Loucy (cell line): ENCODE measurements around the gene BCAP31.
"Not testable (repeated sequence)": the region's sequence is repeated elsewhere in the genome, so short reads cannot be mapped to it uniquely, and the experiment has no call there.

Source experiments
- H2AFZ ChIP-seq: fragments of 200-600 bp; sonication (generic); 2 replicates; pipeline ENCODE4 v1.6.0; 2016; ENCODE audit warnings: antibody characterized with exemption, mild to moderate bottlenecking, low read length, moderate library complexity
- H3F3A ChIP-seq: fragments of 200-600 bp; 2 replicates; pipeline ENCODE4 v1.6.0; 2016; ENCODE audit warnings: antibody characterized with exemption, low read depth, mild to moderate bottlenecking
- H3K27me3 ChIP-seq: fragments of 200-600 bp; sonication (generic); 2 replicates; pipeline ENCODE4 v1.6.1; 2014; ENCODE audit warnings: low read length, mild to moderate bottlenecking; ENCODE audit not compliant: insufficient read depth, poor library complexity, severe bottlenecking
- H3K36me3 ChIP-seq: fragments of 200-600 bp; sonication (generic); 2 replicates; pipeline ENCODE4 v1.6.1; 2016; ENCODE audit warnings: low read length; ENCODE audit not compliant: insufficient read depth
- H3K4me1 ChIP-seq: fragments of 200-600 bp; sonication (generic); 2 replicates; pipeline ENCODE4 v1.5.1; 2014; ENCODE audit warnings: low read length, mild to moderate bottlenecking; ENCODE audit not compliant: insufficient read depth, poor library complexity, severe bottlenecking
- H3K4me2 ChIP-seq: fragments of 200-600 bp; sonication (generic); 2 replicates; pipeline ENCODE4 v1.6.0; 2014; ENCODE audit warnings: antibody characterized with exemption, low read length, low read depth, mild to moderate bottlenecking; ENCODE audit not compliant: poor library complexity, severe bottlenecking
- H3K4me3 ChIP-seq: fragments of 200-600 bp; sonication (generic); 2 replicates; pipeline ENCODE4 v1.5.1; 2014; ENCODE audit warnings: low read length, mild to moderate bottlenecking, mixed read lengths; ENCODE audit not compliant: poor library complexity, severe bottlenecking
- H3K79me2 ChIP-seq: fragments of 200-600 bp; sonication (generic); 2 replicates; pipeline ENCODE4 v1.6.1; 2014; ENCODE audit warnings: low read length; ENCODE audit not compliant: insufficient read depth
- H3K9ac ChIP-seq: fragments of 200-600 bp; sonication (generic); 2 replicates; pipeline ENCODE4 v1.6.0; 2014; ENCODE audit warnings: mild to moderate bottlenecking, low read depth, low read length, moderate library complexity; ENCODE audit not compliant: poor library complexity, severe bottlenecking
- H3K9me2 ChIP-seq: fragments of 200-600 bp; sonication (generic); replicated peaks from 2 replicates; pipeline ENCODE4 v1.6.1; 2016; ENCODE audit warnings: low read depth, low read length, mixed read lengths
- H3K9me3 ChIP-seq: fragments of 200-600 bp; sonication (generic); 2 replicates; pipeline ENCODE4 v1.6.1; 2014; ENCODE audit warnings: mild to moderate bottlenecking, antibody characterized with exemption, low read length, low read depth; ENCODE audit not compliant: insufficient read depth
- H4K20me1 ChIP-seq: fragments of 200-600 bp; sonication (generic); 2 replicates; pipeline ENCODE4 v1.6.0; 2014; ENCODE audit warnings: antibody characterized with exemption, low read length, mild to moderate bottlenecking; ENCODE audit not compliant: insufficient read depth, poor library complexity, severe bottlenecking
- EZH2phosphoT487 ChIP-seq: fragments of 200-600 bp; IDR thresholded peaks from 2 replicates; pipeline ENCODE4 v1.6.1; 2018; ENCODE audit warnings: antibody characterized with exemption, mild to moderate bottlenecking, moderate library complexity, borderline replicate concordance
- TF ChIP-seq, protein P1 (sequence below): fragments of 200-600 bp; sonication (generic); conservative IDR thresholded peaks from 2 replicates; pipeline ENCODE4 v1.5.1; 2014; ENCODE audit warnings: mild to moderate bottlenecking, antibody characterized with exemption, low read length

The BCAP31 gene

DNA sequence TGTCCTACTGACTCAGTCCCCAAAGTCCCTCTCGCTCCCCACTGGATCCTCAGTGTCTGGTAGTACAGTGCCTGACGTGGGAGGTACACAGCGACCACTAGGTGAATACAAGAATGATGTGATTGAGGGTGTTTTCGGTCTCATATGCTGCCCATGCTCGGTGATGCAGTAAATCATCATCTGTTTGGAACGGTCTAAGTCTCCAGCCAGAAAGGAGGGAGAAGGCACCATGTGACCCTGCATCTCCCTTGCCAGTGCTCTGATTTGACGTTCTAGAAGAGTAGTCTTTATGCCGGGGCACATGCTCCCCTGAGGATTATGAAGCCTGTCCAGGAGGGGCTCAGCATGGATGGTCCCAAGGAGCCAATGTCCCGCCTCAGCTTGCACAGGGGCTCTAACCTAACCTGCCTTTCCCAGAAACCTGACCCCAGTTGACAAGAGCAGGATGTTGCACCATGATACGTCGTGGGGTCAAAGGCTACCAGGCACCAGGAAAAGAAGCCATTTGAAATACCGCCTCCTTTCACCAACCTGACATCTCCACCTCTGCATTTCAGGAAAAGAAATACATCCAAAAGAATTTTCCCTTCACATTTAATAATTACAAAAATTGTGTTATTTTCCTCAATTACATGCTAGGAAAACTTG, 26.1 kb upstream of the BCAP31 start:
- H3K4me2 ChIP-seq, result no peak overlapping the region
- no peaks in the 10 kb centered on the region for H3K9me2 ChIP-seq
- H3K4me3 ChIP-seq, result no peak overlapping the region
- H3F3A ChIP-seq, result no peaks in the 10 kb centered on the region
- H3K27me3 ChIP-seq, result no peaks in the 10 kb centered on the region
- H3K79me2 ChIP-seq, result no peaks in the 10 kb centered on the region
- no peaks in the 10 kb centered on the region for H3K36me3 ChIP-seq
- no peak overlapping the region for H3K9ac ChIP-seq
- H2AFZ ChIP-seq, result no peak overlapping the region
- H4K20me1 ChIP-seq, result no peaks in the 10 kb centered on the region
- no peaks in the 10 kb centered on the region for H3K9me3 ChIP-seq
- no peaks in the 10 kb centered on the region for H3K4me1 ChIP-seq
- TF ChIP-seq EZH2phosphoT487, result no peak
- TF ChIP-seq, protein P1, sequence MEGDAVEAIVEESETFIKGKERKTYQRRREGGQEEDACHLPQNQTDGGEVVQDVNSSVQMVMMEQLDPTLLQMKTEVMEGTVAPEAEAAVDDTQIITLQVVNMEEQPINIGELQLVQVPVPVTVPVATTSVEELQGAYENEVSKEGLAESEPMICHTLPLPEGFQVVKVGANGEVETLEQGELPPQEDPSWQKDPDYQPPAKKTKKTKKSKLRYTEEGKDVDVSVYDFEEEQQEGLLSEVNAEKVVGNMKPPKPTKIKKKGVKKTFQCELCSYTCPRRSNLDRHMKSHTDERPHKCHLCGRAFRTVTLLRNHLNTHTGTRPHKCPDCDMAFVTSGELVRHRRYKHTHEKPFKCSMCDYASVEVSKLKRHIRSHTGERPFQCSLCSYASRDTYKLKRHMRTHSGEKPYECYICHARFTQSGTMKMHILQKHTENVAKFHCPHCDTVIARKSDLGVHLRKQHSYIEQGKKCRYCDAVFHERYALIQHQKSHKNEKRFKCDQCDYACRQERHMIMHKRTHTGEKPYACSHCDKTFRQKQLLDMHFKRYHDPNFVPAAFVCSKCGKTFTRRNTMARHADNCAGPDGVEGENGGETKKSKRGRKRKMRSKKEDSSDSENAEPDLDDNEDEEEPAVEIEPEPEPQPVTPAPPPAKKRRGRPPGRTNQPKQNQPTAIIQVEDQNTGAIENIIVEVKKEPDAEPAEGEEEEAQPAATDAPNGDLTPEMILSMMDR, result no peak

DNA sequence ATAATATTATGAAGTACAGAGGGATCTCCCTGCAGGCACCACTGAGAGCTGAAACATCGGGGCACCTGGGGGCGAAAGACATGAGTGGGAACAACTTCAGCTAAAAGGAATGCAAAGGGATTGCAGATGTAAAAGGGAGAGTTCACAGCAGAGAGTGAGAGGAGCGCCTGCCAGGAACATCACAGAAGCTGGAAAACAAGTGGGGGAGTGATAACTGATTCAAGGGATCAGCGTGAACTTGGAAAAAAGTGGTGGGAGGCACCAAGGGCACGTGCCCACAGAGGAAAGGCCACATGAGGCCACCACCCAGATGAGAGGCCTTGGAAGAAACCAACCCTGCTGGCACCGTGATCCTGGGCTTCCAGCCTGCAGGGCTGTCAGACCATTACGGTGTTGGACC, 24.8 kb upstream of the BCAP31 start:
- H3K9ac ChIP-seq, H3K4me2 ChIP-seq, H4K20me1 ChIP-seq, H3K9me2 ChIP-seq, H3K9me3 ChIP-seq, H3K27me3 ChIP-seq, H3K4me3 ChIP-seq, H3F3A ChIP-seq, H3K36me3 ChIP-seq, H3K4me1 ChIP-seq, H3K79me2 ChIP-seq, H2AFZ ChIP-seq: not testable (repeated sequence)

DNA sequence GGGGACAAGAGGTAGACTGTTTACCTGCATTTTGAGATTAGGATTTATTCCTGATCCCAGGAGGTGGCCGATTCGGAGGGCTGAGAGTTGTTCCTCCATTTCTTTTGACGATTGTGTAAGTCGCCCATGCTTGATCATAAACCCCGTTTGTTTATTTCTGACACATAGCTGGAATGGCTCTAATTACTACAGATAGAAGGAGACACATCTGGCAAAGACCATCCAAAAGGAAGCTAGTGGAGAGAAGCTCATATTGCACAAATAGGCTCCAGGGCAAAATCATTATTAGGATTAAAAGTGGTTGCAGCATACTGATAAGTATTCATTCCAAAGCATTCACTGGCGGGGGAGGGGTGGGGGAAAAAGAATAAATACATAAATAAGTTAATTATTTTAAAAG, 22.8 kb upstream of the BCAP31 start:
- H4K20me1 ChIP-seq, H3K27me3 ChIP-seq, H3K4me3 ChIP-seq, H3K4me1 ChIP-seq, H3K9me3 ChIP-seq, H3K36me3 ChIP-seq, H3K9me2 ChIP-seq, H2AFZ ChIP-seq, H3K79me2 ChIP-seq, H3K4me2 ChIP-seq, H3K9ac ChIP-seq, H3F3A ChIP-seq: not testable (repeated sequence)

DNA sequence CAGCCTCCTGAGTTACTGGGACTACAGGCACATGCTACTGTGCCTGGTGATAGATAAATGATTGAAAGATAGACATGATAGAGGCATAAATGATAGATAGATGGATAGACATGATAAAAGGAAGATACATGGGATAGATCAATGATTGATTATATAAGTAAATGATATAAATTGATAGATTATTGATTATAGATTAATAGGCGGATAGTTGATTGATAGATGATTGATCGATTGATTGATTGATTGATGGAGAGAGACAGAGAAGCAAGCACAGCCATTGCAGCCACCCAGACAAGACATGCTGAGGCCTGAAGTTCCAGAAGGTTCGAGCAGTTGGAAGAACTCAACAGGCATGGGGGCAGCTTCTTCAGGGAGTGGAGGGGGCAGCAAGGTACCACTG, 22.2 kb upstream of the BCAP31 start:
- H3K4me2 ChIP-seq, result no peak overlapping the region
- H3K27me3 ChIP-seq, result no peaks in the 10 kb centered on the region
- no peak overlapping the region for H2AFZ ChIP-seq
- H3K4me3 ChIP-seq, result no peak overlapping the region
- no peaks in the 10 kb centered on the region for H4K20me1 ChIP-seq
- H3K36me3 ChIP-seq, result no peaks in the 10 kb centered on the region
- TF ChIP-seq, protein P1, result no peak
- no peak for TF ChIP-seq EZH2phosphoT487
- H3F3A ChIP-seq, result no peaks in the 10 kb centered on the region
- H3K4me1 ChIP-seq, result no peaks in the 10 kb centered on the region
- no peaks in the 10 kb centered on the region for H3K79me2 ChIP-seq
- no peak overlapping the region for H3K9ac ChIP-seq
- no peaks in the 10 kb centered on the region for H3K9me2 ChIP-seq
- H3K9me3 ChIP-seq, result no peaks in the 10 kb centered on the region

DNA sequence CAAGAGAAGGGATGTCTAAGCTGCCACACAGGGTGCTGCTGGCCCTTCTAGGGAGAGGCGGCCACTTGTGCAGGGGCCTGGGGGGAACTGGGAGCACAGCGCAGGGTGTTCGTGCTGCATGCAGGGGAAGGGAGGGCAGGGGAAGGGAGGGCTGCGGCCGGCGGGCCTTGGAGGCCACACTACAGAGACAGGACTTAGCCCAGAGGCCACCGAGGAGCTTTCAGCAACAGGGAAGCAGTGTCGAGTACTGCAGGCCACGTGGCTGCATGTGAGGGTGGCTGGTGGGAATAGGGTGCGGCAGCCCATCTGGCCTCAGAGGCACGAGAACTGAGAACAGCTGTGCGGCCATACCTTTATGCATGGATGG, 20.9 kb upstream of the BCAP31 start:
- H3K4me3 ChIP-seq, H3K36me3 ChIP-seq, H3K4me2 ChIP-seq, H3K9ac ChIP-seq, H2AFZ ChIP-seq, H3K79me2 ChIP-seq, H3F3A ChIP-seq, H3K9me3 ChIP-seq, H3K27me3 ChIP-seq, H4K20me1 ChIP-seq, H3K9me2 ChIP-seq, H3K4me1 ChIP-seq: not testable (repeated sequence)
